ENCODE measurements around the gene EHBP1L1.

EHBP1L1 gene

DNA sequence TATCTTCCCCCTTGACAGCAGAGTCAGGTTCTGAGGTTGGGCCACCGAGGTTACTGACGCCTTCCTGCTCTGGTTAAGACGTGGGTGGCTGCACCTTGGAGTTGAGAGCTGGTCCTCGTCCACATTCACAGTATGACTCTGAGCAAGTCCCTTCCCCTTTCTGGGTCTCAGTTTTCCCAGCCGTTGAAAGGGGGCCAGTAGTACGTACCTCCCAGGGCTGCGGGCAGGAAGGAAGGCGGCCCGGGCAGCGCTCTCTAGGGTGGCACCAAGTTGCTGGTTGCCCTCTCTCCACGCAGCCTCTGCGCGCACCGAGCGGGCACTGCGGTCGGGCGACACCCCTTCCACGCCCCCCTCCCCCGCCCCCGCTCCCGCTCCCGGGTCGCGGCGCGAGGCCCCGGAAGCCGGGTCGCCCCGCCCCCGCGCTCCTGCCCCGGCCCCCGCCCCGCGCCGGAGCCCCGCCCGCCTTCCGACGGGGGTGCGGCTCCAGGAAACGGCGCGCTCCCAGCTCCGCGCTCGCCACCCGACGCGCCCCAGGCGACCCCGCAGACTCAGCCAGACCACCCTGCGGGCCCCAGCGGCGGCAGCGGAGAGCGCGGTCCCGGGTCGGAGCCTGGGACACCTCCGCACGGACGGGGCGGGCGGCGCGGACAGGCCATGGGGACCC is at the start of gene EHBP1L1:
TSS of gene EHBP1L1 (plus strand) at position 486 of the 664 bp plus-strand sequence. CDS start 250 bp downstream, outside the sequence.
- no peak for DNase-seq

DNA sequence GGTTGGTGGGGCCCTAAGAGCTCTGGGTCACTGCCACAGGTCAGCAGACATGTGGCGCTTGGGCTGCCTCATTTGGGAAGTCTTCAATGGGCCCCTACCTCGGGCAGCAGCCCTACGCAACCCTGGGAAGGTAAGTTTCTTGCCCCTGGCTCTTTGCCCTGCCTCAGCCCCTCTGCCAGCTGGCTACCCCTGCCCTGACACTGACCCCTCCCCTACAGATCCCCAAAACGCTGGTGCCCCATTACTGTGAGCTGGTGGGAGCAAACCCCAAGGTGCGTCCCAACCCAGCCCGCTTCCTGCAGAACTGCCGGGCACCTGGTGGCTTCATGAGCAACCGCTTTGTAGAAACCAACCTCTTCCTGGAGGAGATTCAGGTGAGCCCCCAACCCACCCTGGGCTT is 49.1 kb upstream of the EHBP1L1 start:
- DNase-seq, result no peak

DNA sequence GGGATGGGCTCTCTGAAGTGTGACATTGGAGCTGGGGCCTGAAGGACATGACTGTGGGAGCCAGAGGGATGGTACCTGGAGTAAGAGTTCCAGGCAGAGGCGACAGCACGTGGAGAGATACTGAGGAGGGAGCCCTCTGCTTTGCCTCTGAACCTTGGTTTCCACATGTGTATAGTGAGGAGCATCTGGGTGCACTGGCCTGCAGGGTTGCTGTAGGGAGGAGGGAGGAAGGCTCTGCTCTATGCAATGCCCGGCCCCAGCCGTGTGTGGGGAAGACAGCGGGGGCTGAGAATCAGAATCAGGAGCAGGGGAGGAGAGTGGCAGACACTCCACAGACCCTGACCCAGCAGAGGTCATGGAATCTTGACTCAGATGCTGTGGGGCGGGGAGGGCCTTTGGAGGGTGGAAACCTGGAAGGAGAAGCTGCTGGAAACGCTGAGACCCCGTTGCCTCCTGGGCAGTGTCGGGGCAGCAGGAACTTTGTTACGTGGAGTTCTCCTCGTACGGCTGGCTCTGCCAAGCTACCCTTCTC is 47.0 kb upstream of the EHBP1L1 start:
- no peak for DNase-seq

DNA sequence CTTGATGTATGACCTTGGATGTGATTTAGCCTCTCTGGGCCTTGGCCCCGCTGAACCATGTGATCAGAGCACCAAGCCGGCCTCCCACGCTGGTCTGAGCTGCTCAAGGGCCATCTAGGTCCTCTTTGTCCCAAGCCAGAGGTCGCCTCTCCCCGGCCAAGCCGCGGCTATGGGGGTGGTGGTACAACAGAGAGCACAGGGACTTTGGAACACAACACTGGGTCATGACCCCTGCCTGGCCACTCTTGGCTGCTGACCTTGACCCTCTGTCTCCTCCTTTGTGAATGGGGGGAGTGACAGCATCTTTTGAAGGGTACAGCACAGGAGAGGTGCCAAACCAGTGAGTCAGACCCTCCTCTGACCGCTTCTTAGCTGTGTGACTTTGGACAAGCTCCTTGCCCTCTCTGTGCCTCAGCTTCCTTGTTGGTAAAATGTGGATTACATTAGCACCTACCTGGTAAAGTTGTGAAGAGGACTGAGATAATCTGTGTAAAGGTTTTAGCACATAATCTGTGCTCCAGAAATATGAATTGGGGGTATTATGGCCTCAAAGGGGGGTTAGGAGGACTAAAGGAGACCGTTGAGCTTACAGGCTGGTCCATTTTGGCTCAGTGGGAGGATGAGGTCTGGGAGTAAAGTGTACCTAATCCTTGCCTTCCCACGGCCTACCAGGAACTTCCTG is 46.2 kb upstream of the EHBP1L1 start:
- DNase-seq, result no peak

DNA sequence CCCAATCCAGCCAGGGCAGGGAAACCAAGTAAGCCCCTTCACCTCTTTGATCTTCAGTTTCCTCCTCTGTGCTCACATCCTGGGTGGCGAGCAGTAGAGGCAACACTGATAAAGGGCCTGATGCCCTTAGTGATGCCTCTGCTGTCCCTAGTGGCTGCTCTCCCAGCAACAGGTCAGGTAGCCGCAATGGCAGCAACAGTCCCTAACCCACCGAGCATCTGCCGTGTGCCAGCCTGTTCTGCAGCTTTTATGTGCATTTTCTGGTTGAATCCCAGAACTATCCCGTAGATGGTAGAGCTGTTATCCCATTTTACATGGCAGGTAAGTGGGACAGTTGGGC is 45.7 kb upstream of the EHBP1L1 start:
- DNase-seq, result no peak

DNA sequence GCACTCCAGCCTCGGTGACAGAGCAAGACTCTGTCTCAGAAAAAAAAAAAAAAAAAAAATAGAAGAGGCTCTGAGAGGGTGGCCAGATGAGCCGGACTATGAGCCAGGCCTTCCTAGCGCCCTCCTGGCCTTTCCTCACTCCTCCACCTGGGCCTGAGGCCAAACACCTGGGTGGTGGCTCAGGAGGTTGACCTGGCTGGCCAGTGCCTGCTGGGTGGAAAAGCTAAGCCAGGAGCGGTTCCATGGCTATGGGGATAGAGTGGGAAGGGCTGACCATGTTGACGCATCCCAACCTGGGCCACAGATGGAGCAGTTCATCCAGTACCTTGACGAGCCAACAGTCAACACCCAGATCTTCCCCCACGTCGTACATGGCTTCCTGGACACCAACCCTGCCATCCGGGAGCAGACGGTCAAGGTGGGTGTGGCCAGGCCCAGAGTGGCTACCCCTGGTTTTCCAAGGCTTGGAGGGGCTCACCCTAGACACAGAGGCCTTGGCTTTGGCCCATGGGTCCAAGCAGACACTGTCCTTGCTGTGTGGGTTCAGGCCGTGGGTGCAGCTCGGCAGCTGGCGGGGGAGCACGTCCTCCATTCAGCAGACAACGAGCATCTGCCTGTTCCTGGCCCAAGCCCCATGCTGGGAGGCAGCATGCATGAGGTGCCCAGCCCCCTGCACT is 43.3 kb upstream of the EHBP1L1 start:
- DNase-seq, result no peak

DNA sequence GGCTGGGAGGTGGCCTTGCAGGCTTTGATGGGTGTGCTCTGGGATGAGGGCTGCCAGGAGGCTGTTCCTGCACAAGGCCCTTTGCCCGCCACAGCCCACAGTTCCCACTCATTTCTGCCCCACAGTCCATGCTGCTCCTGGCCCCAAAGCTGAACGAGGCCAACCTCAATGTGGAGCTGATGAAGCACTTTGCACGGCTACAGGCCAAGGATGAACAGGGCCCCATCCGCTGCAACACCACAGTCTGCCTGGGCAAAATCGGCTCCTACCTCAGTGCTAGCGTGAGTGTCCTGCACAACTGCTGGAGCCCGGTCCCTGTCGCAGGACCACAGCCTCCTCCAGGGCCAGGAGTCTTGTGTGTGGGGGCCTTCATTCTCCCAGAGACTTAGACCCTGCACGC is 40.8 kb upstream of the EHBP1L1 start:
- no peak for DNase-seq

DNA sequence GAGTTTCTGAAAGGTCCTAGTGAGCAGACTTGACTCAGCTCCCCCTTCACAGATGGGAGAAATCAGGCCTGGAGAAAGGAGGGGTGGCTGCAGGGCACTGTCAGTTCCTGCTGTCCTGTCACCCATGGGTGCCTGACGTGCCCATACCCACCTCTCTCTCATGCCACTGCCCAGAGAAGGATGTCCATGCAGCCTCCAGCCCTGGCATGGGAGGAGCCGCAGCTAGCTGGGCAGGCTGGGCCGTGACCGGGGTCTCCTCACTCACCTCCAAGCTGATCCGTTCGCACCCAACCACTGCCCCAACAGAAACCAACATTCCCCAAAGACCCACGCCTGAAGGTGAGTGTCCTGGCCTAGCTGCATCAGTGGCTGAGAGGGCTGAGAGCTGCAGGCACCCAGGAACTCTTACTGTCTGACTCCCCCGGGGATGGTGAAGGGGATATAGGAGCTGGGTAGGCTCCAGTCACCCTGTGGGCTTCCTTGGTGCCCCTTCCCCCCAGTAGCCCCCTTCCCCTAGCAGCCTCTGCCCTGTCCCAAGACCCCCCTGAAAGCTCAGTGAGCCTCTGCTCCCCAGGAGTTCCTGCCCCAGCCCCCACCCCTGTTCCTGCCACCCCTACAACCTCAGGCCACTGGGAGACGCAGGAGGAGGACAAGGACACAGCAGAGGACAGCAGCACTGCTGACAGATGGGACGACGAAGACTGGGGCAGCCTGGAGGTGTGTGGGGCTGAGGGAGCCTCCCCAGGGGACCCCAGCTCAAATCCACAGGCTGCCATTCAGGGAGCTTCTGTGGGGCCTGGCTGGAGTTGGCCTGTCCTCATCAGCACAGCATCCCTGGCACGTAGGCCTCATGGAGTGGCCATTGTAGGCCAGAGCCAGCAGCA is 39.2 kb upstream of the EHBP1L1 start:
- DNase-seq, result no peak

DNA sequence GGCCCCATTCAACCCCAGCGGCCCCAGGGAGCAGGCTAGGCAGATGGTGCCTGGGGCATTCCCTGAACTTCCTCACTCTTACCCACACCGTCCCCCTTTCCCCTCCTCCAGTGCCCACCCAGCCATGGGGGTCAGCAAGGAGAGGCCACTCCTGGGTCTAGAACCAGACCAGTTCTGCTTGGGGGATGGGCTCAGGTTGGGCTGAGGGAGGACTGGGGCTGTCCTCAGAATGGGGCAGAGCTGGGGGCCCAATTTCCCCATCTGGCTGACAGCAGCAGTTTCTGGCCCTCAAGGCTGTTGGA is 38.6 kb upstream of the EHBP1L1 start:
- DNase-seq, result no peak

DNA sequence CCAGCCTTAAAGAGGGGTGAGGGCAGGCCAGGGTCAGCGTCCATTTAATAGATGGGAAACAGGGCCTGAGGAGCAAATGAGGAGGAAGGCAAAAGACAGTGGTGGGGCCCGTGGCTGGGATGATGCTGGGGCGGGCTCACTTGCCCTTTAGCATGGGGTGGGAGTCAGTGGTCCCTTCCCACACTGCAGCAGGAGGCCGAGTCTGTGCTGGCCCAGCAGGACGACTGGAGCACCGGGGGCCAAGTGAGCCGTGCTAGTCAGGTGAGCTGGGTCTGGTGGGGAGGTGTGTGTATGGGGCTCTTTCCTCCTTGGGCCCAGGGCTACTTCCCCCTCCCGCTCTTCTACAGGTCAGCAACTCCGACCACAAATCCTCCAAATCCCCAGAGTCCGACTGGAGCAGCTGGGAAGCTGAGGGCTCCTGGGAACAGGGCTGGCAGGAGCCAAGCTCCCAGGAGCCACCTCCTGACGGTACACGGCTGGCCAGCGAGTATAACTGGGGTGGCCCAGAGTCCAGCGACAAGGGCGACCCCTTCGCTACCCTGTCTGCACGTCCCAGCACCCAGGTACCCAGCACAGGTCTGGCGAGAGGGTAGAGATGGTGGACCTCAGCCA is 38.1 kb upstream of the EHBP1L1 start:
- no peak for DNase-seq

DNA sequence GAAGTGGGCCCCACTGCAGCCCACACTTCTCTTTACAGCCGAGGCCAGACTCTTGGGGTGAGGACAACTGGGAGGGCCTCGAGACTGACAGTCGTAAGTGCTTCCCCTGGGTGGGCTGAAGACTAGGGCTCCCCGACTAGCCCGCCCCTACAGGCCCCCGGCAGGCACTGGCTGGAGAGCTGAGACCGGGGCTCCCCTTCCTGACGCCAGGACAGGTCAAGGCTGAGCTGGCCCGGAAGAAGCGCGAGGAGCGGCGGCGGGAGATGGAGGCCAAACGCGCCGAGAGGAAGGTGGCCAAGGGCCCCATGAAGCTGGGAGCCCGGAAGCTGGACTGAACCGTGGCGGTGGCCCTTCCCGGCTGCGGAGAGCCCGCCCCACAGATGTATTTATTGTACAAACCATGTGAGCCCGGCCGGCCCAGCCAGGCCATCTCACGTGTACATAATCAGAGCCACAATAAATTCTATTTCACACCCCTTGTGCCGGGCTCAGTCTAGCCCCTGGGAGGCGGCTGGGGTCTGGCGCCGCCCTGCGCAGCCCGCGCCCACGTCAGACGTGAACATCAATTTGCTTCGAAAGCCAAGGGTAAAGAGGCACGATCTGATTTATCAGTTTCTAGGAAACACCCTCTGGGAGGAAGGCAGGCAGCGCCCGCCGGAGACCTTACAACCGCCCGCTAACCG is 37.5 kb upstream of the EHBP1L1 start:
- DNase-seq, result no peak

DNA sequence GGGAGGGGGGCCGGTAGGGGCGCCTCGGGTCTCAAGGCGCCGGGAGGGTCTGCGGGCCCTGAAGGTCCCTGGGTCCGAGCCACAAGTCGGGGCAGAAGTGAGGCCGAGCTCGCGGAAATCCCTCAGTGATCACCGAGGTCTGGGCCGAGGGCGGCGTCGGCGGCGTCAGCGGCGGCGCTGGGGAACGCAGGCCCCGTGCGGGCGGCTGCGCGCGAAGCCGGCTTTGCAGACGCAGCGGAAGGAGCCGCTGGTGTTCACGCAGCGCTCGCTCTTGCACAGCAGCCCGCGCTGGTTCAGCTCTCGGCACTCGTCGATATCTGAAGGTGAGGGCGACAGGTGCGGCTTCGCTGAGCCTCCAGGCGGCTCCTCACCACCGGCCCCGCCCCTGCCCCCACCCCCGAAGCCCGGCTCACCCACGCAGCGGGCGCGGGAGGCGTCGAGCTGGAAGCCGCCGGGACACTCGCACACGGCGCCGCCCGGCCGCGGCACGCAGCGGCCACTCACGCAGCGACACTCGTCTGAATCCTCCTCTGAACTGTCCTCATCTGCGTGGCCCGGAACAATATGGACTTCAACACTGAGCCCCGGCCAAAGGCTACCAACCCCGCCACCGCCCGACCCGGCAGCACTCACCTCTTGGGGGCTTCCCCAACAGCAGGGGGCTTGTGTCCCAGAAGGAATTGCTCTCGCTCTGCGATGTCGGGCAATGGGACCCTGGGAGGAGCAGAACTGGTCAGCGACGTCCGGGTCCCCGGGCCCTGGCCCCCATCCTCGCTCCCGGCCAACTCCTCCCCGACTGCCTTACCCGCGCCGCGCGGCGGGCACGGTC is 36.7 kb upstream of the EHBP1L1 start:
- no peak for DNase-seq

DNA sequence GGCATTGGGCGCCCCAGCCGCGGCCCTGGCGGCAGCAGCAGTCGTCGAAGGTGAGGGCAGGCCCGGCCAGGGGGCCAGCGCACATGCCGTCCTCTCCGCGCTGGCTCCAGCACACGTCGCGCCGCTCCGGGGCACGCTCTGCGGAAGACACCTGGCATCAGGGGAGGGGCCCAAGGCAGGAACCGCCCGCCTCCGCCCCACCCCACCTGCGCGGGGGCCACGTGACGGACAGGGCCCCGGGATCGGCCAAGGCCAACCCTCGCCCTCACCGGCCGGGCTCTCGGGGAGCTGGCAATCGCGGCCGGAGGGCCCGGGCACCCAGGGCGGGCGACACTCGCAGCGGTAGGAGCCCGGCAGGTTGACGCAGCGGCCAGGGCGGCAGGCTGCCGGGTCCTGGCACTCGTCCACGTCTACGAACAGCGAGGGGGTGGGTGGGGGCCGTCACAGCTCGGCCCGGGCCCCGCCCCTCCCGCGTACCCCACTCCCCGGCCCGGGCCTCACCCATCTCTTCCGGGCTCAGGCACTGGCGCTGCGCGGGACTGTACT is 36.0 kb upstream of the EHBP1L1 start:
- no peak for DNase-seq

DNA sequence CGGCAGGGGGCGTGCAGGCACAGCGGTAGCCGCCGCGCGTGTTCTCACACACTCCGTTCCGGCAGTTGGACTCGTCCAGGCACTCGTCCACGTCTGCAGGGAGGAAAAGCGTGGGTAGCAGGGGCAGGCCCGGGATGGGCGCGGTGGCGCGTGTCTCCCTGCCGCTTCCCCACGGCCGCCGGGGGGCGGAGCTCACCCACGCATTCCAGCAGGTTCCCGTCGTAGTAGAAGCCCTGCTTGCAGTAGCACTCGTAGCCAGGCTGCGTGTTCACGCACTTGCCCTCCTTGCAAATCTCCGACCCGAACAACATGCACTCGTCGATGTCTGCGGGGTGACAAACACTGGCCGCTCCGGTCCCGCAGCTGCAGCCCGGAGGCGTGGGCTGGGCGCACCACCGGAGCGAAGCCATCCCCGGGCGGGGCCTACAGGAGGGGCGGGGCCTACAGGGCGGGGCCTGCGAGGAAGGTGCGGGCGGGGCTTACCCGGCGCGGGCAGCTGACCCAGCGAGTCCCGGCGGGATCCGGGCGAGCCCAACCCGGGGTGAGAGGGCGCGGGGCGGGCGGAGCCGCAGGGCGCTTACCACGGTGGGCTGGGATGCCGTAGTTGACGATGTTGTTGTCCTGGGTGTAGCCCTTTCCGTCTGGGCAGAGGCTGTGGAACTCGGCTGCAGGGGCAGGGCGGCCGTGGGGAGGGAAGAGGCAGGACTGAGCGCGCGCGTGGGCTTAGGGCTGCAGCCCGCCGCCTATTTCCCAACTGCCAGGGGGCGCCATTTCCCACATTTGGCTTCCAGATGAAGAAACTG is 35.4 kb upstream of the EHBP1L1 start:
- DNase-seq, result peak; percentile 22

DNA sequence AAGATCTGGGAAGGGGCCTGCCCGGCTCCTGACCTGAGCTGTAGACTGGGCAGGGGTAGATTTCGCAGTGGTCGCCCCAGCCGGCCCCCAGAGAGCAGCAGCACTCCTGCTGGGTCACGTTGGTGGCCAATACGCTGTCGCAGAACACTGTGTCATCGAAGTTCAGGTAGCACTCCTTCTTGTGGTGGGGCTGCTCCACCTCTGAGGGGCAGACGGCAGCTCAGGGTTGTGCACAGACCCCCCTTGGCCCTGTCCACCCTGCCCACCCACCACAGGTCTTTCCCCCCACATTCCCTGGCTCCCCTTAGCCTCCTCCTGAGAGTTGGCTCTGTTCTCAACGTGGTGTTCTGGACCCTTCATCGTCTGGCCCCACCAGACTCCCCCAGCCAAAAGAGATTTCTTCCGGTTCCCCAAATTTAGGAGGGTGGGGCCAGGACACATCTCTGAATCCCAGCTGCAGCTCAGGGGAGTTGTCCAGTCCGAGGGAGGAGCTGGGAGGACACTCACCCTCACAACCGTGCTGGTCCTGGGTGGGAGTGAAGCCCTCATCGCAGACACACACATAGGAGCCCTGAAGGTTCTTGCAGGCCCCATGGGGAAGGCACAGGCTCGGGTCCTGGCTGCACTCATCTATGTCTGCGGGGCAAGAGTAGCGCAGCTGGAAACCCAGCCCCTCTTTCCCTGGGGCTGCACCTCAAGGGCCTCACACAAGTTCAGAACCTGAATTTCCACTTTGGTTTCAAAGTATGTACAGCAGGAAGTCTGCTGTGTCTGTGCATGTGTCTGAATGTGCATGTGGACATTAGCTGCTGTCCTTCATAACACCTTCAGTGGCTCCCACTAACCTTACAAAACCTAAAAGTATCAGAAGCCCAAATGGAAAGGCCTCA is 34.5 kb upstream of the EHBP1L1 start:
- DNase-seq, result no peak

DNA sequence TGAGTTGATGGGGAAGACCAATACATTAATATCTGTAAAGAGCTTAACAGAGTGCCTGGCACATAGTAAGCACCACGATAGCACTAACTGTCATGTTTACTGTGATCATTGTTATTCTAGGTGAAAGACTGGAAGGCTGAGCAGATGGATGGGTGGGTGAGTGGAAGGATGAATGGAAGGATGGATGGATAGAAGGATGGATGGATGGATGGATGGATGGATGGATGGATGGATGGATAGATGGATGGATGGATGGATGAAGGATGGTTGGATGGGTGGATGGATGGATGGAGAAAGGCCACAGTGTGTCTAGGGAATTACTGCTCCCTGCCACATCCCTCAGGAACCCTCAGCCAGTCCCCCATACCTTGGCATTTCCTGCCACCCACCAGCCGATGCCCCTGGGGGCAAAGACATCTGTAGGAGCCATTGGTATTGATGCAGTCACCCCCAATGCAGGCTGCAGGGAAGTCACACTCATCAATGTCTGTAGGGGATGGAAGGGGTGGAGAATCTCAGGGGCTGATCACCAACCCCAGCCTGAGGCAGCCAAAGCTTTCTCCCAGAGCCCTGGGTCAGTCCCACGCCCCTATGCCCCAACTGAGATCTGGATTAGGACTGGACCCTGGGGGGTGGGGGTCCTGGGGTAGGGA is 33.0 kb upstream of the EHBP1L1 start:
- DNase-seq, result no peak

DNA sequence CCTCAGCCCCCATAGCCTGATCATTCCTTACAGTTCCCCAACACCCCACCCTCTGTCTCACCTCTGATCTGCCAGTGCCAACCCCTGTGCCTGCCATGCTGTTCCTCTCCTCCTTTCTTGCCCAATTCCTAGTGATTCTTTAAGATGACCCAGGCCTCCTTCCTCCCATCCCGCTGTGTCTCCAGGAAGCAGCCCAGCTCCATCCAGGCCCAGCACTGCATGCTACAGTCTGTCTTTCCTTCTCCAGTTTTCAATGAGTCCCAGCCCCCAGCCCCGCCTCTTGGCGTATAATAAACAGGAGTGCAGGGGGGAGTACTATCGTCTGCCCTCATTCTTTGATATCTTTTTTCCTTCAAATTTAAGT is 30.0 kb upstream of the EHBP1L1 start:
- no peak for DNase-seq

DNA sequence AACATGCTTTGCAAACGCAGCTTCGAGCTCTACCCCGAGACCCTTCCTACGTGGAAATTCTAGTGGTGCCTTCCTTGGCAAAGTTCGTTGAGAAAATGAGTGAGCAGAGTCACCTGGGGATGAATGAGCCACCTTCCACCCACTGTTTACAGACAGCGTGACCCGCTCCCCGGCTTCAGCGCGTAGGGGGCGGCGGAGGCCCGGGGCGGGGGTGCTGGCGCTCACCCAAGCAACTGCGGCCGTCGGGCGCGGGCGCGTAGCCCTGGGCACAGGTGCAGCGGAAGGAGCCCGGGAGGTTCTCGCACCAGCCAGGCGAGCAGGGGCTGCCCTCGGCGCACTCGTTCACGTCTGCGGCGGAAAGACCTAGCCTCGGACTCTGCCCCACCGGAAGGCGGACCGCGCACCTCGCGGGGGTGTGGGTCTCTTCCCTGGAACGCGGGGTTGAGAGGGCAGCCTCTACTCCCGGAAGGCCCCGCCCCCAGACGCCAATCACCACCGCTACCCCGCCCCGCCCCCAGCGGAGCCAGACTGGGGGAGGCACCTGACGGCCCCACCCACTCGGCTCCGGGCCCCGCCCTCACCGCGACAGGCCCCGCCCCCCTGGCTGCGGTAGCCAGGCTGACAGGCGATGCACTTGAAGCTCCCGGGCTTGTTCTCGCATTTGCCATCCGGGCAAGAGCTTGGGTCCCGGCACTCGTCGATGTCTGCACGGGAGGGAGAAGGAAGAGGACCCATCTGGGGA is 29.5 kb upstream of the EHBP1L1 start:
- DNase-seq, result no peak
